ENCODE results near the gene FGD4. TPM values are rescaled to one million over a fixed set of nuclear protein-coding genes. Genes with fewer than 3 reads are reported as not detected.

Gene FGD4
- total RNA-seq, 1 experiment from 2014 or later, result 54.3 TPM

DNA sequence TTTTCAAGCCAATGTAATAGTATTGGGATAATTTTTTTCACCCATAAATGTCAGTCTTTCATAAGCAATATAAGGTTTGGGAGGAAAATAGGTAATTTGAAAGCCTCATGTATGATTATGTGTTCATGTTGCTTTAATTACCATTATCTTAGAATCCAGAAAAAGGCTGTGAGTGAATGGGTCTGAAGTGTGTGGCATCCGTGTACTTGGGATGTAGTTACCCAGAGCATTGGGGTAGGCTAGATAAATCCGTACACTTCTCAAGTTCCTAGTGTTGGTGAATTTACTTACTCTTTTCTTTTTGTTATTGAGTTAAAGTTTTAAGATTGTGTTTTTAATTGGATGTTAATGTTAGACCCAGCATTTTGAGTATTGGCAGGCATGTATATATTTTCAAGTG lies 104.4 kb downstream of the FGD4 start:
- Histone ChIP-seq H2BK120ac (ENCODE audit: low read depth, low read length, poor library complexity, severe bottlenecking) (no peak overlapping the region), H3K79me1 (ENCODE audit: insufficient read depth, low read depth, low read length, poor library complexity, severe bottlenecking) (peaks cover 3% of the 10 kb centered on the region), H3K4ac (ENCODE audit: low read depth, low read length) (no peak overlapping the region), H3K79me2 (ENCODE audit: insufficient read depth, low read length) (peaks cover 17% of the 10 kb centered on the region; the same call in 1 of the 2 replicates), H2BK5ac (ENCODE audit: insufficient read length, low read length) (no peak overlapping the region), H3T11ph (ENCODE audit: low read length) (no peak overlapping the region), H2BK12ac (ENCODE audit: insufficient read length, low read depth, low read length) (no peak overlapping the region), H3K9ac (ENCODE audit: extremely low read depth, insufficient read length, low read length) (no peak overlapping the region), H3K18ac (ENCODE audit: insufficient read length, low read depth, low read length) (no peak overlapping the region), H2AFZ (ENCODE audit: low read length) (no peak overlapping the region), H3K23ac (ENCODE audit: insufficient read length, low read depth, low read length) (no peak overlapping the region), H3K4me2 (ENCODE audit: insufficient read depth, insufficient read length, low read length) (no peak overlapping the region), H3K23me2 (ENCODE audit: insufficient read length, low read depth, low read length, poor library complexity, severe bottlenecking) (no peaks in the 10 kb centered on the region), H4K8ac (replicated peaks; ENCODE audit: insufficient read length, low read depth, low read length) (no peak overlapping the region), H3K9me3 (ENCODE audit: control insufficient read depth, low read depth, low read length) (no peaks in the 10 kb centered on the region), H4K20me1 (ENCODE audit: control insufficient read depth, insufficient read depth, insufficient read length) (no peaks in the 10 kb centered on the region), H3K27me3 (ENCODE audit: insufficient read depth, low read length) (no peaks in the 10 kb centered on the region), H2BK15ac (ENCODE audit: low read depth, low read length) (no peak overlapping the region), H2BK20ac (ENCODE audit: low read depth, low read length, poor library complexity, severe bottlenecking) (no peak overlapping the region), H4K91ac (ENCODE audit: insufficient read length, low read depth, low read length) (no peak overlapping the region), H4K5ac (ENCODE audit: insufficient read length, low read depth, low read length) (no peak overlapping the region), H3K14ac (ENCODE audit: insufficient read depth, low read length) (no peak overlapping the region), H2AK5ac (ENCODE audit: insufficient read length, low read length) (no peak overlapping the region), H3K56ac (ENCODE audit: insufficient read length, low read depth, low read length) (no peak overlapping the region), H3K27ac (ENCODE audit: insufficient read length, low read depth, low read length) (no peak overlapping the region), H3K4me1 (ENCODE audit: insufficient read depth, low read length) (peaks cover 6% of the 10 kb centered on the region; the same call in 1 of the 2 replicates)
- Mint-ChIP-seq H3K27me3 (ENCODE audit: low read depth) (no peaks in the 10 kb centered on the region), H3K36me3 (ENCODE audit: insufficient read depth in 1 of 3, low read depth in 3 of 3) (peaks cover 0 to 2% (median 2%) of the 10 kb centered on the region in 3 experiments; a peak in 2 of 7 replicates), H3K9me3 (no peaks in the 10 kb centered on the region), H3K4me1 (peaks cover 67 to 79% of the 10 kb centered on the region in 2 experiments), H3K27ac (no peak overlapping the region), H3K4me3 (peak overlapping the region in 1 of 2 experiments; percentile 54; a peak in 2 of 5 replicates)
- no peak for DNase-seq
- WGBS (ENCODE audit: extremely low coverage, insufficient read length, low lambda C conversion rate), result no CpG with 5 or more reads among the region's 2 CpGs
- TF ChIP-seq CTCF (conservative IDR thresholded peaks at IDR 0.05), result no peak
